ENCODE data around the gene SOX18.
"Not testable (repeated sequence)": the region's sequence is repeated elsewhere in the genome, so short reads cannot be mapped to it uniquely, and the experiment has no call there.

The SOX18 gene

GRCh38 chr20:64092258-64093012 lies 43.0 kb upstream of the SOX18 start:
- no peak for TF ChIP-seq CTCF (conservative IDR thresholded peaks at IDR 0.05; ENCODE audit: low read depth, low read length)
- H3K4me3 ChIP-seq (ENCODE audit: low read depth, low read length): no peak overlapping the region
- DNase-seq (ENCODE audit: low read depth): no peak

- H3K4me3 ChIP-seq (ENCODE audit: low read depth, low read length): no peak overlapping the region
- TF ChIP-seq CTCF (conservative IDR thresholded peaks at IDR 0.05; ENCODE audit: low read depth, low read length): no peak
- no peak for DNase-seq (ENCODE audit: low read depth)
Observed at GRCh38 chr20:64091770-64092169, 42.3 kb upstream of the SOX18 start.

- H3K4me3 ChIP-seq (ENCODE audit: low read depth, low read length): no peak overlapping the region
- no peak for DNase-seq (ENCODE audit: low read depth)
- no peak for TF ChIP-seq CTCF (conservative IDR thresholded peaks at IDR 0.05; ENCODE audit: low read depth, low read length)
Observed at GRCh38 chr20:64091340-64091739, 41.9 kb upstream of the SOX18 start.

- no peak overlapping the region for H3K4me3 ChIP-seq (ENCODE audit: low read depth, low read length)
- TF ChIP-seq CTCF (conservative IDR thresholded peaks at IDR 0.05; ENCODE audit: low read depth, low read length): no peak
- no peak for DNase-seq (ENCODE audit: low read depth)
Observed at GRCh38 chr20:64090165-64090564, 40.7 kb upstream of the SOX18 start.

GRCh38 chr20:64088586-64088985 lies 39.1 kb upstream of the SOX18 start:
- DNase-seq (ENCODE audit: low read depth); H3K4me3 ChIP-seq (ENCODE audit: low read depth, low read length): not testable (repeated sequence)

GRCh38 chr20:64087226-64087825 lies 37.9 kb upstream of the SOX18 start:
- H3K4me3 ChIP-seq (ENCODE audit: low read depth, low read length); DNase-seq (ENCODE audit: low read depth): not testable (repeated sequence)

- H3K4me3 ChIP-seq (ENCODE audit: low read depth, low read length): no peak overlapping the region
- no peak for DNase-seq (ENCODE audit: low read depth)
- no peak for TF ChIP-seq CTCF (conservative IDR thresholded peaks at IDR 0.05; ENCODE audit: low read depth, low read length)
Observed at GRCh38 chr20:64086801-64087200, 37.4 kb upstream of the SOX18 start.

- no peak overlapping the region for H3K4me3 ChIP-seq (ENCODE audit: low read depth, low read length)
- no peak for TF ChIP-seq CTCF (conservative IDR thresholded peaks at IDR 0.05; ENCODE audit: low read depth, low read length)
- DNase-seq (ENCODE audit: low read depth): no peak
Observed at GRCh38 chr20:64084685-64085152, 35.3 kb upstream of the SOX18 start.
